Karpas-422 (cell line): ENCODE data around the gene ABLIM1. TPM values are rescaled to one million over a fixed set of nuclear protein-coding genes. Genes with fewer than 3 reads are reported as not detected.

ENCODE experiments used
- DNase-seq: peaks from one replicate; pipeline ENCODE4 v3.0.0-alpha.2; 2015
- H2AFZ ChIP-seq: fragments of 200-600 bp; sonication (generic); 2 replicates; pipeline ENCODE4 v1.6.1; 2014; ENCODE audit warnings: antibody characterized with exemption, low read length, mixed read lengths
- H3K27ac ChIP-seq: fragments of 200-600 bp; sonication (generic); 2 replicates; pipeline ENCODE4 v1.5.1; 2014; ENCODE audit warnings: mild to moderate bottlenecking, low read length, moderate library complexity
- H3K27me3 ChIP-seq: fragments of 200-600 bp; sonication (generic); 2 replicates; pipeline ENCODE4 v1.6.1; 2014; ENCODE audit warnings: low read length, mixed read lengths
- H3K36me3 ChIP-seq: fragments of 200-600 bp; sonication (generic); 2 replicates; pipeline ENCODE4 v1.6.1; 2014; ENCODE audit warnings: low read length, mixed read lengths; ENCODE audit not compliant: insufficient read depth
- H3K4me1 ChIP-seq: fragments of 200-600 bp; sonication (generic); 2 replicates; pipeline ENCODE4 v1.6.1; 2014; ENCODE audit warnings: mild to moderate bottlenecking, low read length, mixed read lengths
- H3K4me2 ChIP-seq: fragments of 200-600 bp; sonication (generic); 2 replicates; pipeline ENCODE4 v1.6.1; 2014; ENCODE audit warnings: low read length, low read depth, mild to moderate bottlenecking; ENCODE audit not compliant: poor library complexity, severe bottlenecking
- H3K4me3 ChIP-seq: fragments of 200-600 bp; sonication (generic); 2 replicates; pipeline ENCODE4 v1.5.1; 2014; ENCODE audit warnings: mild to moderate bottlenecking, antibody characterized with exemption, low read length, mixed read lengths
- H3K79me2 ChIP-seq: fragments of 200-600 bp; sonication (generic); 2 replicates; pipeline ENCODE4 v1.6.1; 2014; ENCODE audit warnings: mild to moderate bottlenecking, low read length, mixed read lengths
- H3K9ac ChIP-seq: fragments of 200-600 bp; sonication (generic); 2 replicates; pipeline ENCODE4 v1.6.0; 2014; ENCODE audit warnings: low read length
- H3K9me2 ChIP-seq: fragments of 200-600 bp; sonication (generic), shearing (Covaris generic); replicated peaks from 2 replicates; pipeline ENCODE4 v1.6.0; 2014; ENCODE audit warnings: mild to moderate bottlenecking, low read length, moderate library complexity; ENCODE audit not compliant: insufficient read depth
- H3K9me3 ChIP-seq: fragments of 300-700, 200-600 bp; sonication (generic); 2 replicates; pipeline ENCODE4 v1.6.1; 2014; ENCODE audit warnings: low read length, mixed read lengths
- H4K20me1 ChIP-seq: fragments of 200-600 bp; sonication (generic); 2 replicates; pipeline ENCODE4 v1.6.1; 2014; ENCODE audit warnings: mild to moderate bottlenecking, antibody characterized with exemption, low read length, low read depth; ENCODE audit not compliant: insufficient read depth
- total RNA-seq: library from RNA; depleted of rRNA; stranded (reverse); fragments of >200 nt; shearing (Covaris generic); gene quantifications from 2 replicates; pipeline ENCODE4 v1.2.3, GENCODE V29; 2014; ENCODE audit warnings: low replicate concordance

The ABLIM1 gene
- total RNA-seq, 1 experiment from 2014 or later: 131 TPM

DNA sequence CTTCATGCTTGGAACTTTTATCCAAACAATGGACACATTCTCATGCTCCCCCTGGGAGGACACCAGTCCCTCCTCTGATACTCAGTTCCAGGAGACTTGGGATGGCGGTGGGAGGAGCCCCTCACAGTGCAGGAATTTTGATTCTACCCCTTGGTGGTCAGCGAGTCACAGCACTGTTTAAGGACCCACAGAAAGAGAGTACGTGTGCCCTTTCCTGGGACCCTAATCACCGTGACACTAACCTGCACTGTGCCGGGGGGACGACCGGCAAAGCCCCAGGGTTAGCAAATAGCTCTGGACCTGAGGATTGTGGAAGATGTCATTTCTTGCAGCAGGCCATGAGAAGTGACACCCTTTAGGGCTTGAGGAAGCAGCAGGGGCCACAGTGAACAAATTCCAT is 264.2 kb downstream of the ABLIM1 start:
- no peaks in the 10 kb centered on the region for H3K9me3 ChIP-seq
- no peak overlapping the region for H3K4me3 ChIP-seq
- H3K27me3 ChIP-seq: no peaks in the 10 kb centered on the region
- H3K79me2 ChIP-seq: no peaks in the 10 kb centered on the region
- H3K36me3 ChIP-seq: no peaks in the 10 kb centered on the region
- H4K20me1 ChIP-seq: no peaks in the 10 kb centered on the region
- no peaks in the 10 kb centered on the region for H3K9me2 ChIP-seq
- H3K9ac ChIP-seq: no peak overlapping the region
- H3K4me2 ChIP-seq: no peak overlapping the region
- no peak for DNase-seq
- H3K4me1 ChIP-seq: no peaks in the 10 kb centered on the region
- no peak overlapping the region for H2AFZ ChIP-seq
- H3K27ac ChIP-seq: no peak overlapping the region

DNA sequence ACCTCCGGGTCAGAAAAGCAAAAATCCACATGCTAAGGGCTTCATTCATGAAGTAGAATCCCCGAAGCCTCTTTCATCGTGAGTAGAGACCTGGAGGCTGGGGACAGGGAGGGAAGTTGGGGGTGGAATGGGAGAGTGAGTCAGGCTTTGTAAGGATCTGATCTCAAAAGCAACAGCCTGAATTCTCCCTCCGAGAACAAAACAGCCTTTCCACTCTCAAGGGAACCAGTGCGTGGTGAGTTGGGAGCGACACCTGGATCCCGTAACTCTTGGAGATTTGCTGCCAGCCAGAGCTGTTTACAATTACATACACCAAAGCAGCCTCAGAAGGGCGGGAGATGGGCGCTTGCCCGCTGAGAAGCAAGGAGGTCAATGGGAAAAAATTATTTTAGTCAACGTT is 264.6 kb downstream of the ABLIM1 start:
- Histone ChIP-seq H3K36me3 (no peaks in the 10 kb centered on the region), H3K27ac (no peak overlapping the region), H2AFZ (no peak overlapping the region), H3K9ac (no peak overlapping the region), H3K79me2 (no peaks in the 10 kb centered on the region), H3K9me2 (no peaks in the 10 kb centered on the region), H3K4me1 (no peaks in the 10 kb centered on the region), H3K4me2 (no peak overlapping the region), H4K20me1 (no peaks in the 10 kb centered on the region), H3K9me3 (no peaks in the 10 kb centered on the region), H3K4me3 (no peak overlapping the region), H3K27me3 (no peaks in the 10 kb centered on the region)
- DNase-seq: no peak

DNA sequence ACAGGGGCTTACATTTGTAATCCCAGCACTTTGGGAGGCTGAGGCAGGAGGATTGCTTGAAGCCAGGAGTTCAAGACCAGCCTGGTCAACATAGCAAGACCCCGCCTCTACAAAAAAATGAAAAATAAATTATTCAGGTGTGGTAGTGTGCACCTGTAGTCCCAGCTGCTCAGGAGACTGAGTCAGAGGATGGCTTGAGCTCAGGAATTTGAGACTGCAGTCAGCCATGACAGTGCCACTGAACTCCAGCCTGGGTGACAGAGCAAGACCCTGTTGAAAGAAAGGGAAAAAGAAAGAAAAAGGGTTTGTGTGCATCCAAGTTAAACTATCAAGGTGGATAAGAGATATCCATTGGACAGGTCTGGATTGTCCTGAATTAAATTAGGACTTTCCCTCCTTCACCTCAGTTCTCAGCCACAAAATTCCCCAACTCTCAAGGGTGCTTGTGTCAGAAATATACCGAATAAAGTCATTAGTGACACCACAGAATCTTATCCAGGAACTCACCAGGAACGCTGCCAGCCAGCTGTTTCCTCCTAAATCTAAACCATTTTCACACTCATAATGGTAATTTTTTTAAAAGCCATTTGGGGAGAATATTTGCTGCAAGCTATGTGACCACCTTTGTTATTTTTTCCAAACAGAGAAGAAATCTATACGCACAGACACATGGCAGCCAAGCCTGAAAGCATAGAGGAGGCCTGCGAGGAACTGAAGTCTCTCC is 265.8 kb downstream of the ABLIM1 start:
- Histone ChIP-seq H3K4me2 (no peak overlapping the region), H3K9ac (no peak overlapping the region), H2AFZ (no peak overlapping the region), H3K4me3 (no peak overlapping the region), H3K9me2 (no peaks in the 10 kb centered on the region), H3K9me3 (no peaks in the 10 kb centered on the region), H3K4me1 (no peaks in the 10 kb centered on the region), H3K27me3 (no peaks in the 10 kb centered on the region), H3K79me2 (no peaks in the 10 kb centered on the region), H3K27ac (no peak overlapping the region), H4K20me1 (no peaks in the 10 kb centered on the region), H3K36me3 (no peaks in the 10 kb centered on the region)
- no peak for DNase-seq

DNA sequence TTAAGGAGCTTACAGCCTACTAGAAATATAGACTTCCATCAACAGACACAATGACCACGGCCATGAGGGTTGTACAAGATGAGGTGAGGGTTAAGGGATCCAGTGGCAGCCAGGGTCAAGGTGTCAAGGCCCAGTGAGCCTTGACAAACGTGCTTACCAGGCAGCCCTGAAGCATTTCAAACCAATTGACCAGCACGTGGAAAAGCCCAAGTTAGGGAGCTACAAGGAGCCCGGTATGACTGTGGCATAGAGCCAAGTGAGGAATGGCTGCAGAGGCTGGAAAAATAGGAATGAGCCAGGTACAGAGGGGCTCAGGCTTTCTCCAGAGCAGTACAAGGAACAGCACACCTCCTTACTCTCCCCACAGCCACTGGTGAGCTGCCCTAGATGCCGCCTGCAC is 266.5 kb downstream of the ABLIM1 start:
- no peaks in the 10 kb centered on the region for H3K79me2 ChIP-seq
- no peaks in the 10 kb centered on the region for H3K9me3 ChIP-seq
- H2AFZ ChIP-seq: no peak overlapping the region
- H3K4me1 ChIP-seq: no peaks in the 10 kb centered on the region
- no peak for DNase-seq
- no peaks in the 10 kb centered on the region for H3K9me2 ChIP-seq
- H3K9ac ChIP-seq: no peak overlapping the region
- H3K36me3 ChIP-seq: no peaks in the 10 kb centered on the region
- no peak overlapping the region for H3K4me2 ChIP-seq
- no peaks in the 10 kb centered on the region for H3K27me3 ChIP-seq
- no peaks in the 10 kb centered on the region for H4K20me1 ChIP-seq
- no peak overlapping the region for H3K4me3 ChIP-seq
- H3K27ac ChIP-seq: no peak overlapping the region

DNA sequence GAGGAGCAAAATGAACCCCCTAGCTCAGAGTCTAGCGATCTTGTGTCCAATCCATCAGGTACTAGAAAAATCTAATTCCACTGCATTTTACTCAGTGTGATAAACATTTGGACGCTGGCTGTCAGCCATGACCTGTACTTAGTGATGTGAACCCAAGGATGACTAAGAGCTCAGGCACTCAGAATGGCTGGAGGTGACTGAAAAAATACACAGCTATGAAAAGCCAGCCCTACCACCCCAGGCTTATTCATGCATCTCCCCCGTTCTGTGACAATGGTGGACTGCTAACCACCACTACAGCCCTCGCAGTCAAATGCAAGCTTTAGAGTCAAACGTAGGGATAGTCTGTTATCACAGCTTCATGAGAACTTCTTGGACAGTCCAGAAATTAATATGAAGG is 268.6 kb downstream of the ABLIM1 start:
- H3K4me1 ChIP-seq: no peaks in the 10 kb centered on the region
- no peak for DNase-seq
- no peak overlapping the region for H3K27ac ChIP-seq
- no peaks in the 10 kb centered on the region for H3K9me2 ChIP-seq
- no peaks in the 10 kb centered on the region for H3K27me3 ChIP-seq
- H3K36me3 ChIP-seq: no peaks in the 10 kb centered on the region
- no peak overlapping the region for H3K9ac ChIP-seq
- no peak overlapping the region for H2AFZ ChIP-seq
- no peak overlapping the region for H3K4me3 ChIP-seq
- H4K20me1 ChIP-seq: no peaks in the 10 kb centered on the region
- no peak overlapping the region for H3K4me2 ChIP-seq
- no peaks in the 10 kb centered on the region for H3K79me2 ChIP-seq
- no peaks in the 10 kb centered on the region for H3K9me3 ChIP-seq

DNA sequence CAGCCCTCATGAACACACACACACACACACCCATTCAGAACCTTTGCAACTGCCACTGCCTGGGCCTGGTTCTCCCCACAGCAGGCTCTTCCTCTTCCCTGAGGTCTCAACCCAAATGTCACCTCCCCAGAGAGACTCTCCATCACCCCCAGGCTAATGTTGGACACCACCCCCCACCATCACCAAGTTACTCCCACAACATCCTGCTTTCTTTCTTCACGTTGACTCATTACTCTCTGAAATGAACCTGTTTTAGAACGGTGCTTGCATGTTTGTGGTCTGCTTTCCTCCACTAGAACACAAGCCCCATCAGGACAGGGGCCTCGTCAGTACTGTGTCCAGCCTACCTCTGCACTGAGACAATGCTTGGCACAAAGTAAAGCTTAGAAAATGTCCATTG is 269.8 kb downstream of the ABLIM1 start:
- Histone ChIP-seq H3K4me3 (no peak overlapping the region), H3K27me3 (no peaks in the 10 kb centered on the region), H3K4me2 (no peak overlapping the region)

DNA sequence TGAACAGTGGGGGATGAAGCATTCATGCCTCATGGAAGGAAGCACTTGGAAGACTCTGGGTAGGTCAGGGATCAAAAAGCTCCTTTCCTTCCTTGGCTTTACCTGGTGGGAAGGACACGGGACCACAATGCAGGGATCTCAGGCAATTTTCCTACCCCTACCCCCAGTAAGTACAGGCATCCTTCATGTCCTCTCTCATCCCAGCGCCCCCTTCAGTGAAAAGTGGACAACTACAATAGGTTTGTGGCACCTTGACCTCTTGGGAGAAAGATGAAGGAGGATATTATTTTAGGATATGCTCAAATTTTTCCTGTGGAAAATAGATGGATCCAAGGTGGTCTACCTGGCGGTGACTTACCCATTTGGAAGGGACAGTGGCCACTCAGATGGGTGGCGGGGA is 270.3 kb downstream of the ABLIM1 start:
- Histone ChIP-seq H3K4me2 (no peak overlapping the region), H3K27me3 (no peaks in the 10 kb centered on the region), H3K4me1 (no peaks in the 10 kb centered on the region), H3K27ac (no peak overlapping the region), H3K9me2 (no peaks in the 10 kb centered on the region), H3K79me2 (no peaks in the 10 kb centered on the region), H4K20me1 (no peaks in the 10 kb centered on the region), H3K36me3 (no peaks in the 10 kb centered on the region), H3K4me3 (no peak overlapping the region), H3K9ac (no peak overlapping the region), H3K9me3 (no peaks in the 10 kb centered on the region), H2AFZ (no peak overlapping the region)
- no peak for DNase-seq

More for the DNA sequence above, 269.8 kb downstream of the ABLIM1 start:
- no peaks in the 10 kb centered on the region for H3K9me2 ChIP-seq
- no peaks in the 10 kb centered on the region for H3K4me1 ChIP-seq
- H3K79me2 ChIP-seq: no peaks in the 10 kb centered on the region
- no peak for DNase-seq
- no peaks in the 10 kb centered on the region for H3K36me3 ChIP-seq
- H3K9me3 ChIP-seq: no peaks in the 10 kb centered on the region
- no peak overlapping the region for H2AFZ ChIP-seq
- H3K27ac ChIP-seq: no peak overlapping the region
- no peak overlapping the region for H3K9ac ChIP-seq
- H4K20me1 ChIP-seq: no peaks in the 10 kb centered on the region

DNA sequence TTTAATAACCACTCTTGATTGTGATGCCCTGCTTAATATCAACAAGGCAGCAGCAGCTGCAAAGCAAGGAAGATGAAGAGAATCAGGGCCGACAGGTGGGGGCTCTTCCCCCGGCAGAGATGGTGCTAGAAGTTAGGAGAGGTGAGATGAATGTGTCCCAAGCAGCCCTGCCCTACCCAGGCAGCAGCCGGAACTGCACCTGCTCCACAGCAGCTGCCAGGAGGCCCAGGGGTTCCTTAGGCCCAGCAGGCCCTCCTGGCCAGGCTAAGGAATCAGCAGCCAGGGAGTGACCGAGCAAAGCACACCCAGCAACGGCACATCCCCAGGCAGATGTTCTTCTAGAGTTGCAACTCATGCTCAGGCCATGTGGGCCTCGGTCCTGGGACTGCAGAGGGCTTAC is 271.6 kb downstream of the ABLIM1 start:
- Histone ChIP-seq H3K36me3 (no peaks in the 10 kb centered on the region), H3K4me3 (no peak overlapping the region), H4K20me1 (no peaks in the 10 kb centered on the region), H3K27me3 (no peaks in the 10 kb centered on the region), H3K79me2 (no peaks in the 10 kb centered on the region), H3K9me2 (no peaks in the 10 kb centered on the region), H3K9ac (no peak overlapping the region), H3K4me1 (no peaks in the 10 kb centered on the region), H3K9me3 (no peaks in the 10 kb centered on the region), H2AFZ (no peak overlapping the region), H3K27ac (no peak overlapping the region), H3K4me2 (no peak overlapping the region)
- DNase-seq: no peak
